Right cardiac atrium (tissue), 5 donors: ENCODE data around the gene RMI2. TPM values are rescaled to one million over a fixed set of nuclear protein-coding genes. Genes with fewer than 3 reads are reported as not detected.

Experiments used
- ATAC-seq, 2 donors: fragments of 200-7000 bp; cut with Tn5 transposase; one replicate each; pipeline versions ENCODE4 v1.8.0 to v1.9.1; 2020; ENCODE audit warnings: moderate library complexity in 2 of 2, mild to moderate bottlenecking in 1 of 2
- DNase-seq, 3 donors: peaks; one replicate each; pipeline ENCODE4 v3.0.0-alpha.2; 2020
- H3K27ac ChIP-seq: one replicate; pipeline ENCODE4 v1.5.1; 2013; ENCODE audit warnings: mild to moderate bottlenecking, low read length, control low read depth, moderate library complexity
- H3K27me3 ChIP-seq: one replicate; pipeline ENCODE4 v1.6.1; 2013; ENCODE audit not compliant: control insufficient read depth, insufficient read depth
- H3K4me1 ChIP-seq: one replicate; pipeline ENCODE4 v1.6.1; 2013; ENCODE audit warnings: low read length; ENCODE audit not compliant: control insufficient read depth, insufficient read depth
- H3K4me3 ChIP-seq: one replicate; pipeline ENCODE4 v1.5.1; 2013; ENCODE audit warnings: low read length, control low read depth
- H3K9me3 ChIP-seq: one replicate; pipeline ENCODE4 v1.6.1; 2013; ENCODE audit warnings: low read length; ENCODE audit not compliant: control insufficient read depth
- WGBS: extraction: QIAGEN DNeasy Blood & Tissue Kit; methylation state at CpG from one replicate; pipeline ENCODE4 v1.1.7; 2013; 5-methylcytosine and 5-hydroxymethylcytosine counted together
- intact Hi-C, 4 donors: fragments of 100-400 bp; cut with DNase I; formaldehyde crosslinking; loops; one replicate each; pipeline versions ENCODE4 v1.11.0 to v1.14.0; 2022 to 2023
- polyA plus RNA-seq: library from polyadenylated mRNA; stranded (reverse); fragments of 200-250 nt; gene quantifications from one replicate; pipeline ENCODE4 v1.2.3, GENCODE V29; 2013
- total RNA-seq, 4 donors: library from RNA; stranded (reverse); fragmentation: NEBNext Ultra II Directional; extraction: Animal tissue kit (Norgen Biotek cat#: 25700); gene quantifications; one replicate each; pipeline ENCODE4 v1.2.1, GENCODE V29; 2021
- donor health status: healthy with polysubstance abuse.
- donor health status: DM: no; HTN: yes; CAD: no.
- donor health status: DM: no; HTN: no; CAD: no.
- donor health status: DM: no; HTN: yes; CAD: no; lungs with severe emphysema.
- donor health status: DM: yes; HTN: yes; CAD: no.

The RMI2 gene
- total and polyA plus RNA-seq, 5 donors, result 0.20 to 0.97 (median 0.53) TPM; not detected in 1

DNA sequence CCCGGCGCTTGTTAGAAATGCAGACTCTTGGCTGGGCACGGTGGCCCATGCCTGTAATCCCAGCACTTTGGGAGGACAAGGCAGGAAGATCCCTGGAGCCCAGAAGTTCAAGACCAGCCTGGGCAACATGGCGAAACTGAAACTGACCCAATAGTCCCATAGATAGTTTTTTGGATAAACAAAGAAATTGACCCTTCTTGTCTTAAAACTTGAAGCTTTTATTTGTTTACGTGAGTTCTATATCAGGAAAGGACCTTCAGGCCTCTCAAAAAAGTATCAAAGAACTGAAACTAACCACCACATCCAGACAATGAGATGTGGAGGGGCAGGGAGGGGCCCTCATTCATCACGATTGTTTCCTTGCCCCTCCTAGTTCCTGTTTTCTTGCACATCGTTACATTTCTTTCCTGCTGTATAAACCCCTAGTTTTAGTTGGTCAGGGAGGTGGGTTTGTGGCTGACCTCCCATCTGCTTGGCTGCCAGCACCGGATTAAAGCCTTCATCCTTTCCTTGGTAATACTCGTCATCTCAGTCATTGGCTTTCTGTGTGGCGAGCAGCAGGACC is 34.2 kb upstream of the RMI2 start:
- Histone ChIP-seq H3K4me3 (no peak overlapping the region), H3K9me3 (no peaks in the 10 kb centered on the region), H3K4me1 (no peaks in the 10 kb centered on the region), H3K27ac (peak overlapping the region; percentile 48), H3K27me3 (no peaks in the 10 kb centered on the region)
- WGBS, result 66% methylated on average over 10 of the region's 10 CpGs
- no peak for ATAC-seq
- intact Hi-C loops, result no loop called here
- DNase-seq, result peak in 1 of 3 donors; percentile 49

DNA sequence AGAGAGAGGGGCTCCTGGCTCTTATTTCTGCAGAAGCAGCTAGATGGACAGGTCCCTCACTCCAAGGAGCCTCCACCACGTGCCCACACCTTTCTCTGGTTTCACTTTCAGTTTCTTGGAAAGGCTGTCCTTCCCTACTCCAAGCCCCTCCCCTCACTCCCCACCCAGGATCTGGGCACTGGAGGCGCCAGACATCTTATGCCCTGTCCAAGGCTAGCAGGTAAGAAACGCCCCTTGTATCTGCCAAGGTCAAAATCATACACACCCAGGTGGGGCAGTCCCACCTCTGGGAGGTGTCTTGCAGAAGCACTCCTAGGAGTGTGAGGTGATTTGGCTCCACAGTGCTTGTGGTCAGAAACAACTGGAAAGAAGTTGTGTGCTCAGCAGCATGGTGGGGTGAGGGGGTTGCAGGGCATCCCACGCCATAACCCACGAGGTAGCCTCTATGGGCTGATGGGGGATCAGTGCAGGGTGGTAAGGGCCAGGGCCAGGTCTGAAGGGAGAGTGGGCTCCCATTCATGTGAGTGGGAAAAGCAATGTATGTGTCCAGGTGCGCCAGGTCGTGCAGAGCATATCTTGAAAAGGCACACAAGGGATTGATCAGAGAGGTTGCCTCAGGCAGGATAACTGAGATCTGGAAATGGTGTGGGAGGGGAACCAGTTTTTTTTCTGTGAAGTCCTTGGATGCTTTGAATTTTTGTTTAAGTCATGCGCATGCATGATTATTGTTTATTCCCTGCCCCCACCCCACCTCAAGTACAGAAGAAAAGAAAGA is 32.4 kb upstream of the RMI2 start:
- 70% methylated on average over 8 of the region's 8 CpGs for WGBS
- Histone ChIP-seq H3K9me3 (no peaks in the 10 kb centered on the region), H3K27me3 (no peaks in the 10 kb centered on the region), H3K4me3 (no peak overlapping the region), H3K4me1 (no peaks in the 10 kb centered on the region), H3K27ac (no peak overlapping the region)
- peak in 1 of 2 donors; percentile 22 for ATAC-seq
- peak in 1 of 3 donors; percentile 46 for DNase-seq
- intact Hi-C loops, result no loop called here

DNA sequence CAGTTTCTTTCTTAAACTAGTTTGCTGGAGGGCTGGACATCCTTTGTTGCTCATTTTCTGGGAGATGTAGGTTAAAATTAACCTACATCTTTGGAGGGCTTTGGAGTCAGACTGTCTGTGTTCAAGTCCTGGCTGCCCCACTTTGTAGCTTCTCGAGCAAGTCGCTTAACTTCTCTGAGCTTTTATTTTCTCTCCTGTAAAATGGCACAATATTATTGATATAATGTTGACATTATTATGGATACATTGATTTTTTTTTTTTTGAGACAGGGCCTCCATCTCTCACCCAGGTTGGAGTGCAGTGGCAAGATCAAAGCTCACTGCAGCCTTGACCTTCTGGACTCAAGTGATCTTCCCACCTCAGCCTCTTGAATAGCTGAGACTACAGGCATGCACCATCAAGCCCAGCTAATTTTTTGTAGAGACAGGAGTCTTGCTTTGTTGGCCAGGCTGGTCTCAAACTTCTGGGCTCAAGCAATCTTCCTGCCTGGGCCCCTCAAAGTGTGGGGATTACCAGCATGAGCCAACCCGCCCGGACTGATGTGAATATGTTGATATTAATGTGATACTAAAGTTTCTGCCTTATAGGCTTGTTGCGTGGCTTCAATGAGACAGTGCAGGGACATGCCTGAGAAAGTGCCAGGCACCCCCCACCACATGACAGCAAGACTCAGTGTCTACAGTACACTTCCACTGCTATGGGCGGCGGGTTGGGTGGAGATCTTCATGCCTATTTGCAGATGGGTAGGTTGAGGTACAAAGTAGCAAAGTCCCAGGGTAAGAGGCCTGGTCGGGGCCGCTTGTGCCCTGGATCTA is 31.6 kb upstream of the RMI2 start:
- DNase-seq, result no peak
- H3K9me3 ChIP-seq, result no peaks in the 10 kb centered on the region
- no peak for ATAC-seq
- 96% methylated on average over 9 of the region's 9 CpGs for WGBS
- H3K4me1 ChIP-seq, result no peaks in the 10 kb centered on the region
- intact Hi-C loops, result no loop called here
- H3K4me3 ChIP-seq, result no peak overlapping the region
- H3K27ac ChIP-seq, result no peak overlapping the region
- H3K27me3 ChIP-seq, result no peaks in the 10 kb centered on the region

DNA sequence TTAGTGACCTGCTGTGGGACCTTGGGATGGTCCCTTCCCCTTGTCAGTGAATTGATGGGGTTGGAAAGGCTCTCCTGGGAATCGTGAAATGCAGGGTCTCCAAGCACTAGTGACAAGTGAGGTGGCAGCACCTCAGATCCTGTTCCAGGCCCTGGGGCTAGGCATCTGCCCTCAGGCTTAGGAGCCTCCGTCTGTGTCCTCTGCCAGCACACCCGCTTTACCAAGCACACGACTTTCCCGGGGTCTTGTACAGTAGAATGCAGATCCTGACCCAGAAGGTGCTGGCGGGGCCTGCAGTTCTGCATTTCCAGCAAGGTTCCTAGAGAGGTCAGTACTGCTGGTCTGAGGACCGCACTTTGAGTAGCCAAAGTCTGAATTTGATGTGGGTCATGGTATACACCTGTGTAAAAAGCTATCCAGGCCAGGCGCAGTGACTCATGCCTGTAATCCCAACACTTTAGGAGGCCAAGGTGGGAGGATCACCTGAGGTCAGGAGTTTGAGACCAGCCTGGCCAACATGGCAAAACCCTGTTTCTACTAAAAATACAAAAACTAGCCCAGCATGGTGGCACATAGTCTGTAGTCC is 30.9 kb upstream of the RMI2 start:
- intact Hi-C loops, result no loop called here
- Histone ChIP-seq H3K27me3 (no peaks in the 10 kb centered on the region), H3K27ac (no peak overlapping the region), H3K4me1 (no peaks in the 10 kb centered on the region), H3K9me3 (no peaks in the 10 kb centered on the region), H3K4me3 (no peak overlapping the region)
- no peak for DNase-seq
- ATAC-seq, result no peak
- 92% methylated on average over 8 of the region's 8 CpGs for WGBS

DNA sequence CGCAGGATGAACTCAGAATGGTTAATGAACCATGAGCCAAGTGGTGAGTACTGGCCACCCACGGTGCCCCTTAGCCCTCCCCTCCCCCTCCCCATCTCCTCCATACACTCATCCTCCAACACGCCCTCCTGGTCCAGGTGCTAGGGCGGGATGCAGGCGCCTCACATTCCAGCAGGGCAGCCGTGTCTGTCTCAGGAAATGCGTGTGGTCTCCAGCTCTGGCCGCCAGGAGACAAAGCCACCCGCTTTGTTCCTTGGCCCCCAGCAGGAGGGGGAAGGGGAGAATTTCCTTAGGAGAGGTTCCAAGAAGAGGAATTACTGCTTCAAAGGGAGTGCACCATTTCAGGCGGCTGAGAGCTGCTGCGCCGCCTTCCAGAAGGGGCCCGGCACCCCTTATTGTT is 29.7 kb upstream of the RMI2 start:
- H3K27ac ChIP-seq, result no peak overlapping the region
- ATAC-seq (no peak), DNase-seq (no peak)
- H3K4me1 ChIP-seq, result no peaks in the 10 kb centered on the region
- no peaks in the 10 kb centered on the region for H3K9me3 ChIP-seq
- no peak overlapping the region for H3K4me3 ChIP-seq
- intact Hi-C loops, result no loop called here
- H3K27me3 ChIP-seq, result no peaks in the 10 kb centered on the region
- WGBS, result 46% methylated on average over 13 of the region's 13 CpGs

DNA sequence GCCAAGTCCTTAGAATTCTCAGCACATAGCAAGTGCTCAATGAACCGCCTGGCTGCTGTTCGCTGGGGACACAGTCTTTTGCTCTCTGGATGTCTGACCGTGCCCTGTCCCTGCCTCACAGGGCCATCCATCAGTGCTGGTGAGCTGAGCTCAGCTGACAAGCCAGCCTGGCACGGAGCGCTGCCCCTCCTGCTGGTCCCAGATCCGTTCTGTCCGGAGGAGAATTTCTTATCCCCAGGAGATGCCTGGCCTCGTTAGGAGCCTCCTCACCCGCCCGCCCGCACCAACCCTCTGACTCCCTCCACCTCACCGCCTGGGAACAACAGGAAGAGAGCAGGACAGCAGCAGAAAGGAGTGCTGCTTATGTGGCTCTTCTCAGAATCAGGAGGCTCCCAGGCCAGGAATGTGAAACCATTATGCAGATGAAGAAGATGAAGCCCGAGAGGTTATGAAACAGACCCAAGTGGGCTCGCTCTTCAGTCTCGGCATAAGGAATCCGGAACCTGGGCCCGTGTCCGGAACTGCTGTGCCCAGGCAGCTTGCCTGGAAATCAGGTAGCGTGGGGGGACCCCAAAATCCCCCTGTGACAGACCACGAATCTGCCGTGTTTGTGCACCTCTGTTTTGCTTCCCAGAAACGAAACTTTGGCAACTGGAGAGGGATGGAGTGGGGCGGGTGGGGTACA is 28.8 kb upstream of the RMI2 start:
- H3K9me3 ChIP-seq, result no peaks in the 10 kb centered on the region
- intact Hi-C loops, result no loop called here
- H3K27ac ChIP-seq, result no peak overlapping the region
- no peak overlapping the region for H3K4me3 ChIP-seq
- ATAC-seq (no peak), DNase-seq (no peak)
- 67% methylated on average over 23 of the region's 23 CpGs for WGBS
- no peaks in the 10 kb centered on the region for H3K4me1 ChIP-seq
- no peaks in the 10 kb centered on the region for H3K27me3 ChIP-seq

DNA sequence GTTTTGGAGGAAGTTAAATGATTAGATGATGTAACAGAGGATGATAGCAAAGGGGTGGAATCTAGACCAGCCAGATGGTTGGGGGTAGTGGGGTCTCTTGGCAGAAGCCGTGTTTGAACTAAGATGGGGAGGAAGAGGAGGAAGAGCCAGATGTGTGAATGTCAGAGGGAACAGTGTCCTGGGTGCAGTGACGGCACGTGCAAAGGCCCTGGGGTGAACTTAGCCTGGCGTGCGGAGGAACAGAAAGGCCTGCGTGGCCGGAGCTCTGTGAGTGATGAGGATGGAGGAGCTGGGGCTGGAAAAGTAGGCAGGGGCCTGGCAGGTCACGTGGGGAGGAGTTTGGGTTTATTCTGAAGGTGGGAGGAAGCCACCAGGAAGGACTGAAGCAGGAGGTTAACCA is 26.4 kb upstream of the RMI2 start:
- DNase-seq, result no peak
- no peaks in the 10 kb centered on the region for H3K9me3 ChIP-seq
- H3K27me3 ChIP-seq, result no peaks in the 10 kb centered on the region
- H3K4me3 ChIP-seq, result no peak overlapping the region
- H3K4me1 ChIP-seq, result no peaks in the 10 kb centered on the region
- no peak for ATAC-seq
- WGBS, result 91% methylated on average over 8 of the region's 8 CpGs
- no peak overlapping the region for H3K27ac ChIP-seq
- intact Hi-C loops, result no loop called here

DNA sequence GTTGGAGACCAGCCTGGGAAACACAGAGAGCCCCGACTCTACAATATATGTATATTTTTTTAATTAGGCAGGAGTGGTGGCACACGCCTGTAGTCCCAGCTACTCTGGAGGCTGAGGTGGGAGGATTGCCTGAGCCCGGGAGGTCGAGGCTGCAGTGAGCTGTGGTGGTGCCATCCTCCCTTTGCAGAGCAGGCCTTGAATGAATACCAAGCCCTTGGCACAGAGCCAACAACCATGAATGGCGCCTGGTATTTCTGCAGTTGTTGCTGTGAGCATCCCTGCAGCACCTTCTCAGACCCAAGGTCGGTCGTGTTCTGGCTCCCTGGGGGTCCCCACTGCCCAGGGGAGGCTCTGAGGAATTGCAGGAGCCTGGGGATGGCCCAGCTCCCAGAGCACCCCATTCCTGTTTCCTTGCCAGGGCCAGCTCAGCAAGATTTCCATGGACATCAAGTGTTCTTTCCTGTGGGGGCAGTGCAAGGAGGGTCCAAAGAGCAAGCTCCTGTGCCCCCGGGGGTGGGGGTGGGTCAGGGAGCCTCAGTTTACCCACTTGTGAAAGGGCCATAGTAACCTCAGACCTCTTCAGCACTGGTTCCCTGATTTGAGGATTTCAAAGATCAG is 25.6 kb upstream of the RMI2 start:
- ATAC-seq (no peak), DNase-seq (no peak)
- H3K27ac ChIP-seq, result no peak overlapping the region
- H3K4me1 ChIP-seq, result no peaks in the 10 kb centered on the region
- intact Hi-C loops, result no loop called here
- H3K4me3 ChIP-seq, result no peak overlapping the region
- no peaks in the 10 kb centered on the region for H3K9me3 ChIP-seq
- H3K27me3 ChIP-seq, result no peaks in the 10 kb centered on the region
- WGBS, result 60% methylated on average over 8 of the region's 8 CpGs

DNA sequence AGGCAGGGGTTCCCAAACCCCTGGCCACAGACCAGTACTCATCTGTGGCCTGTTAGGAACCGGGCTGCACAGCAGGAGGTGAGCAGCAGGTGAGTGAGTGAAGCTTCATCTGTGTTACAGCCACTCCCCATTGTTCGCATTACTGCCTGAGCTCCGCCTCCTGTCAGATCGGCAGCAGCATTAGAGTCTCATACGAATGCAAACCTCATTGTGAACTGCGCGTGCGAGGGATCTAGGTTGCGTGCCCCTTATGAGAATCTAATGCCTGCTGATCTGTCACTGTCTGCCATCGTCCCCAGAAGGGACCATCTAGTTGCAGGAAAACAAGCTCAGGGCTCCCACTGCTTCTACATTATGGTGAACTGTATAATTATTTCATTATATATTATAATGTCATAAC is 25.1 kb upstream of the RMI2 start:
- Histone ChIP-seq H3K9me3 (no peaks in the 10 kb centered on the region), H3K4me1 (no peaks in the 10 kb centered on the region), H3K27me3 (no peaks in the 10 kb centered on the region), H3K27ac (no peak overlapping the region), H3K4me3 (no peak overlapping the region)
- DNase-seq (no peak), ATAC-seq (no peak)
- intact Hi-C loops, result no loop called here
- WGBS, result 83% methylated on average over 10 of the region's 10 CpGs

DNA sequence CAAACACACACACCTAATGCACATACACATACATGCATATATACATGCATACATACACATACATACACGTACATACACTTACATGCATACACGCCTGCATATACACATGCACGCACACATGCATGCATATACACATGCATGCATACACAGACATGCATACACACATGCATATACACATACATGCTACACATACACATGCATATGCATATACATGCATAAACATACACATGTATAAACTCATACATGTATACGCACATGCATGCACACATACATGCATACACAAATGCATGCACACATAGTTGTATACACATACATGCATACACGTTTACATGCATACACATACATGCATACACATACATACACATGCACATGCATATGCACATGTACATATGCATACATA is 23.6 kb upstream of the RMI2 start:
- Histone ChIP-seq H3K4me3 (no peak overlapping the region), H3K27me3 (no peaks in the 10 kb centered on the region), H3K9me3 (no peaks in the 10 kb centered on the region), H3K27ac (no peak overlapping the region), H3K4me1 (no peaks in the 10 kb centered on the region)
- intact Hi-C loops, result no loop called here
- ATAC-seq (no peak), DNase-seq (no peak)
- 71% methylated on average over 5 of the region's 5 CpGs for whole genome bisulfite sequencing
